Left ventricle myocardium superior (tissue), 1 donor: ENCODE results near the gene INHBE. TPM values are rescaled to one million over a fixed set of nuclear protein-coding genes. Genes with fewer than 3 reads are reported as not detected.

Experiments used
- total RNA-seq: library from RNA; stranded (reverse); fragmentation: NEBNext Ultra II Directional; extraction: Animal tissue kit (Norgen Biotek cat#: 25700); gene quantifications from one replicate; pipeline ENCODE4 v1.2.1, GENCODE V29; 2021
- donor health status: DM: no; HTN: yes; CAD: no; lungs with severe emphysema.

INHBE gene
- total RNA-seq, 1 donor from 2014 or later: not detected

Other genes starting within 250 kb of the INHBE start
- 1.8 TPM for gene NXPH4, start 238.5 kb upstream of the INHBE start, total RNA-seq
- gene SHMT2, start 225.6 kb upstream of the INHBE start, total RNA-seq: 33.4 TPM
- 1.4 TPM for gene STAC3, start 204.1 kb upstream of the INHBE start, total RNA-seq
- gene R3HDM2, start 24.3 kb upstream of the INHBE start, total RNA-seq: 54.4 TPM
- gene INHBC, start 20.5 kb upstream of the INHBE start, total RNA-seq: not detected
- gene GLI1, start 4.5 kb downstream of the INHBE start, total RNA-seq: 0.37 TPM
- gene ARHGAP9, start 24.6 kb downstream of the INHBE start, total RNA-seq: 5.7 TPM
- gene MARS1, start 32.8 kb downstream of the INHBE start, total RNA-seq: 72.7 TPM
- 22.2 TPM for gene DDIT3, start 65.2 kb downstream of the INHBE start, total RNA-seq
- 35.2 TPM for gene MBD6, start 67.5 kb downstream of the INHBE start, total RNA-seq
- 89.2 TPM for gene DCTN2, start 91.9 kb downstream of the INHBE start, total RNA-seq
- gene KIF5A, start 94.7 kb downstream of the INHBE start, total RNA-seq: 0.12 TPM
- gene PIP4K2C, start 135.9 kb downstream of the INHBE start, total RNA-seq: 11.9 TPM
- gene DTX3, start 149.5 kb downstream of the INHBE start, total RNA-seq: 21.4 TPM
- 11.9 TPM for gene ARHGEF25, start 156.1 kb downstream of the INHBE start, total RNA-seq
- gene B4GALNT1, start 177.9 kb downstream of the INHBE start, total RNA-seq: 5.1 TPM
- gene OS9, start 238.8 kb downstream of the INHBE start, total RNA-seq: 104 TPM